Islet of Langerhans (tissue), 1 donor: Measurements from ENCODE around the gene FBXO39.
"Not testable (repeated sequence)": the region's sequence is repeated elsewhere in the genome, so short reads cannot be mapped to it uniquely, and the experiment has no call there.

Experiments
- FAIRE-seq: peaks from one replicate; lab custom pipeline; 2011; peaks lifted over from hg19 to GRCh38; lab: Jason Lieb, UNC

FBXO39 gene

GRCh38 chr17:6775871-6776405 lies at the start of gene FBXO39:
FBXO39 (plus strand) TSS chr17:6776215; CDS start chr17:6779869, 3,654 bp downstream.
- no peak for FAIRE-seq

GRCh38 chr17:6729531-6729930 lies 46.5 kb upstream of the FBXO39 start:
- FAIRE-seq: no peak

GRCh38 chr17:6746665-6747064 lies 29.4 kb upstream of the FBXO39 start:
- FAIRE-seq: not testable (repeated sequence)

GRCh38 chr17:6748617-6749016 lies 27.4 kb upstream of the FBXO39 start:
- no peak for FAIRE-seq

- FAIRE-seq: no peak
Observed at GRCh38 chr17:6749519-6749918, 26.5 kb upstream of the FBXO39 start.

GRCh38 chr17:6752068-6752909 lies 23.7 kb upstream of the FBXO39 start:
- no peak for FAIRE-seq

- FAIRE-seq: no peak
Observed at GRCh38 chr17:6753006-6753445, 23.0 kb upstream of the FBXO39 start.

- FAIRE-seq: no peak
Observed at GRCh38 chr17:6753546-6753945, 22.5 kb upstream of the FBXO39 start.

GRCh38 chr17:6755281-6755680 lies 20.7 kb upstream of the FBXO39 start:
- no peak for FAIRE-seq

GRCh38 chr17:6755731-6756184 lies 20.3 kb upstream of the FBXO39 start, which contains the start of gene XAF1:
XAF1 (plus strand) TSS chr17:6756046; CDS start chr17:6756079, 33 bp downstream.
- FAIRE-seq: no peak

- no peak for FAIRE-seq
Observed at GRCh38 chr17:6756425-6757031, 19.5 kb upstream of the FBXO39 start.

- FAIRE-seq: no peak
Observed at GRCh38 chr17:6757747-6758146, 18.3 kb upstream of the FBXO39 start.

- FAIRE-seq: no peak
Observed at GRCh38 chr17:6761779-6762178, 14.2 kb upstream of the FBXO39 start.

GRCh38 chr17:6768447-6768846 lies 7.6 kb upstream of the FBXO39 start:
- no peak for FAIRE-seq

GRCh38 chr17:6772016-6772415 lies 4.0 kb upstream of the FBXO39 start:
- no peak for FAIRE-seq

- FAIRE-seq: not testable (repeated sequence)
Observed at GRCh38 chr17:6774906-6775305, 1.1 kb upstream of the FBXO39 start.

GRCh38 chr17:6779411-6779810 lies 3.4 kb downstream of the FBXO39 start:
- FAIRE-seq: no peak

GRCh38 chr17:6780001-6780400 lies 4.0 kb downstream of the FBXO39 start:
- no peak for FAIRE-seq

GRCh38 chr17:6780886-6781285 lies 4.9 kb downstream of the FBXO39 start:
- FAIRE-seq: no peak

GRCh38 chr17:6782244-6782643 lies 6.2 kb downstream of the FBXO39 start:
- no peak for FAIRE-seq

- no peak for FAIRE-seq
Observed at GRCh38 chr17:6786618-6787017, 10.6 kb downstream of the FBXO39 start.

- FAIRE-seq: no peak
Observed at GRCh38 chr17:6787081-6787693, 11.2 kb downstream of the FBXO39 start.

- no peak for FAIRE-seq
Observed at GRCh38 chr17:6789146-6789545, 13.1 kb downstream of the FBXO39 start.
